ENCODE measurements around the gene REXO4. TPM values are rescaled to one million over a fixed set of nuclear protein-coding genes. Genes with fewer than 3 reads are reported as not detected.
A peak's percentile ranks its signal among the peaks of the same experiment; 100 is the strongest.

REXO4 gene
- total and polyA plus RNA-seq, 9 of the 15 experiments (the other 6 are each of a cell fraction or from before 2014, with no cell fraction given): 3.4 to 72.9 (median 31.1) TPM

DNA sequence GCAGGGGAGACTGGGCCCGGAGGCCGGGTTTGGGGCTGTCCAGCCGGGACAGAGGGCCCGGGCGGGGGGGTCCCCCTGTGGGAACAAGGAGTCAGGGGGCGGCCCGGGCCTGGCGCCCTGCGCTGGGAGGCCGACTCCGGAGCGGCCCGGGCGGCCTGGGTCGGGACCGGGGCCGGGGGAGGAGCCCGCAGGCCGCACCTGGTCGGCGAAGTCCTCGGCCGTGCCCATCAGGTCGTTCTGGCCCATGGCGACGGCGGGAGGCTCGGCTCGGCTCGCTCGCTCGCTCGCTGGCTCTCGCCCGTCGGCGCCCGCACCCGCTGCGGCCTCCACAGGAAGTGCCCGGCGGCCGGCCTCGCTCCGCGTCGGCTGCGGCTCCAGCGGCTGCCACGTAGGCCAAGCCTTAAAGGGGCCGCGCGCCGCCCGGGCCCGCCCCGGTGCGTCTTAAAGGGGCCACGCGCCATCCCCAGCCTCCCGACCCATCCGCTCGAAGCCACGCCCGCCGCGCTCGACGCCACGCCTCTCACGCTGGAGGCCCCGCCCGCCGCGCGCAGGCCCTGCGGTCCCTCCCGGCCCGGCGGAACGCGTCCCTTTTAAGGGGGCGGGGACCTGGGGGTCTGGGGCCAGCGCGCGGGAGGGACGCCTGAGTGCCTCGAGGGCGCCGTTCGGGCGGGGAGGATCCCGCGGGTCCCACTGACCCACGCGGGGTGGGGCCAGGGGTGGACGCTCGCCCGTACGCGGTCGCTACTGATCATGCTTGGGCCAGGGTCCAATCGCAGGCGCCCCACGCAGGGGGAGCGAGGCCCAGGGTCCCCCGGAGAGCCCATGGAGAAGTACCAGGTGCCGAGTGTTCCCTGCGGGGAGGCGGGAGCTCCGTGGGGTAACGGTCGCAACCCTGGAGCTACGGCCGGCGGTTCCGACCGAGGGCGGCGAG, 41.8 kb downstream of the REXO4 start, which contains the start of the genes STKLD1 and SURF4 (continued):
- TF ChIP-seq, protein P1, sequence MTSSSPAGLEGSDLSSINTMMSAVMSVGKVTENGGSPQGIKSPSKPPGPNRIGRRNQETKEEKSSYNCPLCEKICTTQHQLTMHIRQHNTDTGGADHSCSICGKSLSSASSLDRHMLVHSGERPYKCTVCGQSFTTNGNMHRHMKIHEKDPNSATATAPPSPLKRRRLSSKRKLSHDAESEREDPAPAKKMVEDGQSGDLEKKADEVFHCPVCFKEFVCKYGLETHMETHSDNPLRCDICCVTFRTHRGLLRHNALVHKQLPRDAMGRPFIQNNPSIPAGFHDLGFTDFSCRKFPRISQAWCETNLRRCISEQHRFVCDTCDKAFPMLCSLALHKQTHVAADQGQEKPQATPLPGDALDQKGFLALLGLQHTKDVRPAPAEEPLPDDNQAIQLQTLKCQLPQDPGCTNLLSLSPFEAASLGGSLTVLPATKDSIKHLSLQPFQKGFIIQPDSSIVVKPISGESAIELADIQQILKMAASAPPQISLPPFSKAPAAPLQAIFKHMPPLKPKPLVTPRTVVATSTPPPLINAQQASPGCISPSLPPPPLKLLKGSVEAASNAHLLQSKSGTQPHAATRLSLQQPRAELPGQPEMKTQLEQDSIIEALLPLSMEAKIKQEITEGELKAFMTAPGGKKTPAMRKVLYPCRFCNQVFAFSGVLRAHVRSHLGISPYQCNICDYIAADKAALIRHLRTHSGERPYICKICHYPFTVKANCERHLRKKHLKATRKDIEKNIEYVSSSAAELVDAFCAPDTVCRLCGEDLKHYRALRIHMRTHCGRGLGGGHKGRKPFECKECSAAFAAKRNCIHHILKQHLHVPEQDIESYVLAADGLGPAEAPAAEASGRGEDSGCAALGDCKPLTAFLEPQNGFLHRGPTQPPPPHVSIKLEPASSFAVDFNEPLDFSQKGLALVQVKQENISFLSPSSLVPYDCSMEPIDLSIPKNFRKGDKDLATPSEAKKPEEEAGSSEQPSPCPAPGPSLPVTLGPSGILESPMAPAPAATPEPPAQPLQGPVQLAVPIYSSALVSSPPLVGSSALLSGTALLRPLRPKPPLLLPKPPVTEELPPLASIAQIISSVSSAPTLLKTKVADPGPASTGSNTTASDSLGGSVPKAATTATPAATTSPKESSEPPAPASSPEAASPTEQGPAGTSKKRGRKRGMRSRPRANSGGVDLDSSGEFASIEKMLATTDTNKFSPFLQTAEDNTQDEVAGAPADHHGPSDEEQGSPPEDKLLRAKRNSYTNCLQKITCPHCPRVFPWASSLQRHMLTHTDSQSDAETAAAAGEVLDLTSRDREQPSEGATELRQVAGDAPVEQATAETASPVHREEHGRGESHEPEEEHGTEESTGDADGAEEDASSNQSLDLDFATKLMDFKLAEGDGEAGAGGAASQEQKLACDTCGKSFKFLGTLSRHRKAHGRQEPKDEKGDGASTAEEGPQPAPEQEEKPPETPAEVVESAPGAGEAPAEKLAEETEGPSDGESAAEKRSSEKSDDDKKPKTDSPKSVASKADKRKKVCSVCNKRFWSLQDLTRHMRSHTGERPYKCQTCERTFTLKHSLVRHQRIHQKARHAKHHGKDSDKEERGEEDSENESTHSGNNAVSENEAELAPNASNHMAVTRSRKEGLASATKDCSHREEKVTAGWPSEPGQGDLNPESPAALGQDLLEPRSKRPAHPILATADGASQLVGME (CRISPR knock-in tag; IDR thresholded peaks at IDR 0.05): no peak
- TF ChIP-seq, protein P2, sequence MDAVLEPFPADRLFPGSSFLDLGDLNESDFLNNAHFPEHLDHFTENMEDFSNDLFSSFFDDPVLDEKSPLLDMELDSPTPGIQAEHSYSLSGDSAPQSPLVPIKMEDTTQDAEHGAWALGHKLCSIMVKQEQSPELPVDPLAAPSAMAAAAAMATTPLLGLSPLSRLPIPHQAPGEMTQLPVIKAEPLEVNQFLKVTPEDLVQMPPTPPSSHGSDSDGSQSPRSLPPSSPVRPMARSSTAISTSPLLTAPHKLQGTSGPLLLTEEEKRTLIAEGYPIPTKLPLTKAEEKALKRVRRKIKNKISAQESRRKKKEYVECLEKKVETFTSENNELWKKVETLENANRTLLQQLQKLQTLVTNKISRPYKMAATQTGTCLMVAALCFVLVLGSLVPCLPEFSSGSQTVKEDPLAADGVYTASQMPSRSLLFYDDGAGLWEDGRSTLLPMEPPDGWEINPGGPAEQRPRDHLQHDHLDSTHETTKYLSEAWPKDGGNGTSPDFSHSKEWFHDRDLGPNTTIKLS (IDR thresholded peaks at IDR 0.05; ENCODE audit: borderline replicate concordance, low read depth): peak; percentile 100
- TF ChIP-seq HOXB6 (CRISPR knock-in tag; IDR thresholded peaks at IDR 0.05; ENCODE audit: borderline replicate concordance) (no peak), ZNF512 (tag; IDR thresholded peaks at IDR 0.05) (no peak), NCOA2 (IDR thresholded peaks at IDR 0.05; ENCODE audit: partially characterized antibody in 2 of 2) (no peak), ZNF217 (CRISPR knock-in tag; IDR thresholded peaks at IDR 0.05) (no peak), ARID4B (CRISPR knock-in tag; IDR thresholded peaks at IDR 0.05) (peak; percentile 88)
